ENCODE results near the gene LPIN1. TPM values are rescaled to one million over a fixed set of nuclear protein-coding genes. Genes with fewer than 3 reads are reported as not detected.

LPIN1 gene
- total and polyA plus RNA-seq, 10 donors, result 12.3 to 55.7 (median 34.8) TPM

GRCh38 chr2:11805024-11805423, 58.6 kb downstream of the LPIN1 start:
- Histone ChIP-seq H3K9me3 (no peaks in the 10 kb centered on the region), H3K27me3 (replicated peaks in 1 of 7) (no peaks in the 10 kb centered on the region), H3K27ac (no peak overlapping the region), H3K4me3 (no peak overlapping the region), H3K4me1 (peaks cover 0 to 9% (median 0%) of the 10 kb centered on the region in 6 donors), H3K36me3 (peaks cover 4 to 99% (median 59%) of the 10 kb centered on the region in 6 donors)
- TF ChIP-seq, protein P1, sequence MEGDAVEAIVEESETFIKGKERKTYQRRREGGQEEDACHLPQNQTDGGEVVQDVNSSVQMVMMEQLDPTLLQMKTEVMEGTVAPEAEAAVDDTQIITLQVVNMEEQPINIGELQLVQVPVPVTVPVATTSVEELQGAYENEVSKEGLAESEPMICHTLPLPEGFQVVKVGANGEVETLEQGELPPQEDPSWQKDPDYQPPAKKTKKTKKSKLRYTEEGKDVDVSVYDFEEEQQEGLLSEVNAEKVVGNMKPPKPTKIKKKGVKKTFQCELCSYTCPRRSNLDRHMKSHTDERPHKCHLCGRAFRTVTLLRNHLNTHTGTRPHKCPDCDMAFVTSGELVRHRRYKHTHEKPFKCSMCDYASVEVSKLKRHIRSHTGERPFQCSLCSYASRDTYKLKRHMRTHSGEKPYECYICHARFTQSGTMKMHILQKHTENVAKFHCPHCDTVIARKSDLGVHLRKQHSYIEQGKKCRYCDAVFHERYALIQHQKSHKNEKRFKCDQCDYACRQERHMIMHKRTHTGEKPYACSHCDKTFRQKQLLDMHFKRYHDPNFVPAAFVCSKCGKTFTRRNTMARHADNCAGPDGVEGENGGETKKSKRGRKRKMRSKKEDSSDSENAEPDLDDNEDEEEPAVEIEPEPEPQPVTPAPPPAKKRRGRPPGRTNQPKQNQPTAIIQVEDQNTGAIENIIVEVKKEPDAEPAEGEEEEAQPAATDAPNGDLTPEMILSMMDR (IDR thresholded peaks at IDR 0.05 in 8 of 11, conservative IDR thresholded peaks at IDR 0.05 in 3 of 11), result no peak
- TF ChIP-seq POLR2A (IDR thresholded peaks at IDR 0.05), result no peak
- TF ChIP-seq POLR2AphosphoS5 (IDR thresholded peaks at IDR 0.05), result no peak
- WGBS, 5 donors, result 93 to 98% (median 95%) methylated on average over 6 of the region's 6 CpGs
- intact Hi-C loops (cut with DNase I; ENCODE audit: low total_unique reads), result no loop called here
- DNase-seq, result no peak

- Histone ChIP-seq H3K4me3 (no peak overlapping the region), H3K27ac (no peak overlapping the region), H3K9me3 (no peaks in the 10 kb centered on the region), H3K27me3 (replicated peaks in 1 of 7) (no peaks in the 10 kb centered on the region), H3K4me1 (peaks cover 0 to 9% (median 0%) of the 10 kb centered on the region in 6 donors), H3K36me3 (peaks cover 4 to 99% (median 59%) of the 10 kb centered on the region in 6 donors)
- intact Hi-C loops (cut with DNase I; ENCODE audit: low total_unique reads), result no loop called here
- TF ChIP-seq, protein P1 (IDR thresholded peaks at IDR 0.05 in 8 of 11, conservative IDR thresholded peaks at IDR 0.05 in 3 of 11), result no peak
- TF ChIP-seq POLR2AphosphoS5 (IDR thresholded peaks at IDR 0.05), result no peak
- no peak for TF ChIP-seq POLR2A (IDR thresholded peaks at IDR 0.05)
- 93 to 98% (median 96%) methylated on average over 6 of the region's 6 CpGs for WGBS, 5 donors
- DNase-seq, result no peak
Measured at GRCh38 chr2:11805920-11806319, 59.5 kb downstream of the LPIN1 start.

DNA sequence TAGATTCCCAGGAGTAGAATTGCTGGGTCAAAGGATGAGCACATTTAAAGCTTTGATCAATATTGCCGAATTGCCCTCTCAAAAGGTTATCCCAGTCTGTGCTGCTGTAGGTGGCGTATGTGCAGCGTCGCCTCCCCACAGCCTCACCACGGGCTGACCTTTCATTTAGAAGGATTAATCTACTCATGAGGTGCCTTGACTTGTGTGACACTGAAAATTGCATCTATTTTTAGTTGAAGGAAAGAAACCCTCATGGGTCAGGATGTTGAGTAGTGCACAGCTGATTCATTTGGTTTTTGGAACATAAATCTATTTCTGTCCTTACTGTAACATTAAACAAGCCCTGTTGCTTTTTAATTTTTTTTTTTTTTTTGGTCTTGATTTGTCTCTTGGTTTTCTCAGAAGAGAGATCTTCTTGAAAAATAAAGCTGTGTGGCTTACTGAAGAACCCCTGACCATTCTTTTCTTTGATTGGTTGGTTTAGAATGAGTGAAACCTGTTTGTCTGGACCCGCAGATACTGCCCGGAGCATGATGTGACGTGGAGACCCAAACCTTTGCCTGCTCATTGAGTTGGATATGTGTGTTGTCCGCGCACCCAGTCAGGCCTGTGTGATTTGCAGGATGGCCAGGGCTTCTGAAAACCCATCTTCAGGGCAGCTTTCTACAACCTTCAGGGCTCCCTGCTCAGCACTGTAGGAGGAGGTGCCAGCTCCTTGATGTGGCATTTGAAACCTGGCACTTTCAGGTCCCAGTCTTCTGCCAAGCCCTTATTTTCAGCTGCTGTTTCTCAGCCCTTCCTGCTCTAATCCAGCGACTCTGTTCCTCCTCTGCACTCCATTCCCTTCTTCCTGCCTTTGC, 61.0 kb downstream of the LPIN1 start:
- WGBS, 5 donors, result 80 to 86% (median 81%) methylated on average over 11 of the region's 11 CpGs
- no peaks in the 10 kb centered on the region for H3K9me3 ChIP-seq
- no peak for DNase-seq
- no peak overlapping the region for H3K27ac ChIP-seq
- peaks cover 4 to 100% (median 60%) of the 10 kb centered on the region in 6 donors for H3K36me3 ChIP-seq
- no peak overlapping the region for H3K4me3 ChIP-seq
- no peak for TF ChIP-seq POLR2AphosphoS5 (IDR thresholded peaks at IDR 0.05)
- TF ChIP-seq POLR2A (IDR thresholded peaks at IDR 0.05), result no peak
- TF ChIP-seq, protein P1 (IDR thresholded peaks at IDR 0.05 in 8 of 11, conservative IDR thresholded peaks at IDR 0.05 in 3 of 11), result no peak
- intact Hi-C loops (cut with DNase I; ENCODE audit: low total_unique reads), result no loop called here
- H3K27me3 ChIP-seq (replicated peaks in 1 of 7), result no peaks in the 10 kb centered on the region
- H3K4me1 ChIP-seq, result peaks cover 0 to 9% (median 0%) of the 10 kb centered on the region in 6 donors

- WGBS, 5 donors, result 95 to 98% (median 97%) methylated on average over 8 of the region's 8 CpGs
- Histone ChIP-seq H3K27me3 (replicated peaks in 1 of 7) (no peaks in the 10 kb centered on the region), H3K9me3 (no peaks in the 10 kb centered on the region), H3K4me1 (peaks cover 0 to 9% (median 0%) of the 10 kb centered on the region in 6 donors), H3K4me3 (no peak overlapping the region), H3K36me3 (peaks cover 4 to 100% (median 57%) of the 10 kb centered on the region in 6 donors), H3K27ac (no peak overlapping the region)
- TF ChIP-seq POLR2A (IDR thresholded peaks at IDR 0.05), result no peak
- TF ChIP-seq, protein P1 (IDR thresholded peaks at IDR 0.05 in 8 of 11, conservative IDR thresholded peaks at IDR 0.05 in 3 of 11), result no peak
- TF ChIP-seq POLR2AphosphoS5 (IDR thresholded peaks at IDR 0.05), result no peak
- intact Hi-C loops (cut with DNase I; ENCODE audit: low total_unique reads), result no loop called here
- no peak for DNase-seq
Measured at GRCh38 chr2:11808016-11808400, 61.6 kb downstream of the LPIN1 start.
